DOHH2 (cell line): ENCODE results near the gene CAMKMT.
"Not testable (repeated sequence)": the region's sequence is repeated elsewhere in the genome, so short reads cannot be mapped to it uniquely, and the experiment has no call there.

ENCODE experiments used
- CTCF ChIP-seq: fragments of 200-600 bp; sonication (generic); IDR thresholded peaks from one replicate; pipeline ENCODE4 v1.5.1; 2014; ENCODE audit warnings: antibody characterized with exemption, mild to moderate bottlenecking, low read depth, low read length; ENCODE audit not compliant: poor library complexity, severe bottlenecking
- EZH2phosphoT487 ChIP-seq: fragments of 200-600 bp; sonication (generic); IDR thresholded peaks from 2 replicates; pipeline ENCODE4 v1.6.1; 2017; ENCODE audit warnings: borderline replicate concordance, mild to moderate bottlenecking, antibody characterized with exemption, low read length, moderate library complexity, mixed read lengths

DNA sequence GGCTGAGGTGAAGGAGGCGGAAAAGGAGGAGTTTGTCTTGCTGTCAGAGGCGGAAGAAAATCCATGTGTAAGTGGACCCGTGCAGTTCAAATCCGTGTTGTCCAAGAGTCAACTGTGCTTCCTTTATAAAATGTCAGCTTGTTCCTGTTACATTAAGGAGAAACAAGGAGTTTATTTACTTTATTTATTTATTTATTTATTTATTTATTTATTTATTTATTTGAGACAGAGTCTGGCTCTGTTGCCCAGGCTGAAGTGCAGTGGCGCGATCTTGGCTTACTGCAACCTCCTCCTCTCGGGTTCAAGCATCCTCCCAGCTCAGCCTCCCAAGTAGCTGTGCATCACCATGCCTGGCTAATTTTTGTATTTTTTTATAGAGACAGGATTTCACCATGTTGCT is 143.9 kb downstream of the CAMKMT start:
- not testable (repeated sequence) for TF ChIP-seq CTCF, EZH2phosphoT487
